ENCODE measurements around the gene ADAMTSL3.

DNA sequence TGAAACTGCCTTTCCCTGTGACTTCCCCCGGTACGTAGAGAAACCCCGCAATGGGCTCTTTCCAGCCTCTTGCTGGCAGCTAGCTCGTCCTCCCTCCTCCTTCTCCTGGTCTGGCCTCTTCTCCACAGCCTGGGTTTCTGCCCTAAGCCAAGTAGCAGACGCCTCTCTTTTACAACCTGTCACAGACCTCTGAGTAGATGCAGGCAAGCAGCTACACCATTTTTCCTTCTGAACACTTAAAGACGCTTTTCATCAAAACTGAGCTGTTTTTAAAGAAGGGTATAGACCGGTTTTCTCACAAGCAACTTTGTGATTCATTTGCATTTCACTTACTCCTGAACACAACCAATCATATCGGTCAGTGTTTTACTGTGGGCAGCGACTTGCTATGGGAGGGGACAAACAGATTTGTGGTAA, 32.0 kb downstream of the ADAMTSL3 start:
- no peak for TF ChIP-seq CTCF (IDR thresholded peaks at IDR 0.05)
- TF ChIP-seq POLR2A (IDR thresholded peaks at IDR 0.05), result no peak
